OCI-M2 (cell line): ENCODE measurements around the gene MYBPH.

Experiments
- DNase-seq: peaks from one replicate; lab custom pipeline; 2025; ENCODE audit not compliant: unreplicated experiment; lab: John Stamatoyannopoulos, UW

Gene MYBPH

DNA sequence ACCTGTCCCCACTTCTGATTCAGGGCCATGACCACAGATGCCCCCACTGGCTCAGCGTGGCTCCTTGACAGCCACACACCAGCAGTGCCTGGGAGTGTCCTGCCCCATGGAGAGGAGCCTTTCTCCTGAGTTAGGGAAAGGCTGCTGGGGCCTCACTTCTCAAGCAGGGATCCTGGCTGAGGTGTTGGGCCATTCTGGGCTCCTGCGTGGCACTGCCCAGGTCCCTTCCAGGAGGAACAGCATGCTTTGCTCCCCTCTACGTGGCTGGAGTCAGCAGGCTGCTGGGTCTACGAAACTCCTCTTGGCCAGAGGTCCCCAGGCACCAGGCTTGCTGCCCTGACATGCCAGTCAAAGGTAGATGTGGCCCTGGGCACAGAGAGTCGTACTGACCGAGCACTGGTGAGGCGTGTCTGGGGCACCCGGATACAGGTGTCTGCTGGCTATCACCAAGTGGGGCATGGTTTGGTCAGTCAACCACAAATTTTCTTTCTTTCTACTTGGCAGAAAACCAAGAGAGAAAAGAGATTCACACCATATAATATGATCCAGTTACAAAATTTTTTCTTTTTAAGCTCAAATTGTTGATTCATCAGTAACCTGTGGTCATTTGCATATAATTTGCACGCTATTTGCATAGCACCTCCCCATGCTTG, 44.0 kb downstream of the MYBPH start:
- DNase-seq, result no peak

DNA sequence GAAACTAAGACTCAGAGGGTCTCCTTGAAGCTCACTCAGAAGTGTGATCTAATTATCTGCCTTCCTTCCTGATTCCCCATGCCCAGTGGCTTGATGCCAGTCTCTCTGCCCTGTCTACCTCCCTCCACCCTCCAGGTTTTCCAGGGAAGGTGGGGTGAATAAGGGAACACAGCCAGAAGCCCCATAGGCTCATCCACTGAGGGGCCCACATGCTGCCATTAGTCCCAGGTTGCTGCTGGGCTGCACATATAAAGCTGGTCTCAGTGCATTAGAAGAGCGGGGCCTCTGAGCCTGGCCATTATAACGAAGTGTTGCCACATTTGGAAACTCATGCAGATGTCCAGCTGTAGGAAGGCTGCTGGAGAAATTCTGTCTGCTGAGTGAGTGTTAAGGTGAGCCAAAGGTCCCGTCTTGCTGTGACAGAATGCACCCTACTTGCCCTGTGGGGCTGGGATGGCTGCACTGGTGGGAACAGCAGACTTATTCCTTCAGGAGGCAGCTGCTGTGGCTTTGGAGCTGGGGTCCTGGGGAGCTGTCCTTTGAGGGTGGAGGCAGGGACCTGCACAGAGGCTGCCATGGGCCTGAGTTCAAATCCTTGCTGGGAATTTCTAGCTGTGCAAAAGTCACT, 45.2 kb downstream of the MYBPH start:
- DNase-seq, result no peak

DNA sequence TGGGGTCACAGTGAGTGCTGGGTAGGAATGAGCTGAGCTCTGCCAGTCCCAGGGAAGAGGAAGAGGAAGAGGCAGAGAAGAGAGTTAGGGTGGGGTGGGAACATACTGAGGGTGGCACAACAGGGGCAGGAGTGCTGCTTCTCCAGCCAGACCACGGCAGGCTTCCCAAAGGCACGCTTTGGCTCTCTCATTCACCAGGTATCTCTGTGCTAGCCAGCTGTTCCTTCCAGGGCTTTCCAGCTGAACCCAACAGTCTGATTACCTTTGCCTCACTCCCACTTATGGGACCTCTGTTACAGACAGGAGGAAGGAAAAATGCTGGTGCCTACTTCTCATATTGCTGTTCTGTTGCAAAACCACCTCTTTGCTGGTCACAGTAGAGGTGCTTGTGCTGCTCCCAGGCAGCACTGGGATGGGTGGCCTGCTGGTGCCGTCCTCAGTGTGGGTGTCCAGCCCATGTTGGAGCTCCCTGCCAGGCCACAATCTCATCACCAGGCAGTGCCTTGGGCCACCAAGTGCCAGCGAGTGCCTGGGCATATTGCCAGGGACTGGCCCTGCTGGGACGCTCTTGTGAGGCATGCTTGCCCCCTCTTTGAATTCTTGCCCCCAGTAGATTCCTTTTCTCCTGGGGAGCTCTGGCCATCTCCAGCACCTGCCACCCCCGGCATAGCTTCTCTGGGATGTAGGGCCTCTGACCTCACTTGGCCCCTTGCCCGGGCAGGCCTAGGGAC, 46.0 kb downstream of the MYBPH start:
- no peak for DNase-seq

- no peak for DNase-seq
These were observed 46.7 kb downstream of the MYBPH start for GRCh38 chr1:203128716-203129500.

- DNase-seq, result no peak
These were observed 47.3 kb downstream of the MYBPH start for GRCh38 chr1:203128431-203128715.

DNA sequence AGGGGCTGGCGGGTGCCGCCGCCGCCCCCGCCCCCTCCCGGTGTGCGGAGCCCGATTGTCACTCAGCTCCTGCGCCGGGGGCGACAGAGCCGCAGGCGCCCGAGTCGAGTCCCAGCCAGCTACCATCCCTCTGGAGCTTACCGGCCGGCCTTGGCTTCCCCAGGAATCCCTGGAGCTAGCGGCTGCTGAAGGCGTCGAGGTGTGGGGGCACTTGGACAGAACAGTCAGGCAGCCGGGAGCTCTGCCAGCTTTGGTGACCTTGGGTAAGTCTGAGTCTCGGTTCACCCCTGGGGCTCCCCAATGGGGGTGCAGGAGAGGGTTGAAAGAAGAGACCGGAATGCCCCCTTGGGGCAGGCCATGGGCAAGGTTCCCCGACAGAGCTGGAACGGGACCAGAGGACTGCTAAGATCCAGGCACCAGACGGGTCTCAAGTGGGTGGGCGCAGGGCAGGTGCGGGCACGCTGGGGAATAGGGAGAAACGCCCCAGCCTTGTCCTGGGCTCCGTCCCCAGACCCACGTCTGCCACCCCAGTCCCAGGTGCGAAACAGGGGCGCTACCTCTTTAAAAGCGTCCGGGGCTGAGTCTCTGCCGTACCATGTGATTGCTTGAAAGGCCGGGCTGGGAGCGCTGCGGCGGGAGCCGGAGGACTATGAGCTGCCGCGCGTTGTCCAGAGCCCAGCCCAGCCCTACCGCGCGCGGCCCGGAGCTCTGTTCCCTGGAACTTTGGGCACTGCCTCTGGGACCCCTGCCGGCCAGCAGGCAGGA, 47.8 kb downstream of the MYBPH start, which contains the start of gene ADORA1:
Gene ADORA1 (plus strand): TSS at position 61 of the 765 bp plus-strand sequence. CDS start 1,116 bp downstream, outside the sequence.
- DNase-seq, result no peak

GRCh38 chr1:203126866-203127665, 48.6 kb downstream of the MYBPH start:
- no peak for DNase-seq

DNA sequence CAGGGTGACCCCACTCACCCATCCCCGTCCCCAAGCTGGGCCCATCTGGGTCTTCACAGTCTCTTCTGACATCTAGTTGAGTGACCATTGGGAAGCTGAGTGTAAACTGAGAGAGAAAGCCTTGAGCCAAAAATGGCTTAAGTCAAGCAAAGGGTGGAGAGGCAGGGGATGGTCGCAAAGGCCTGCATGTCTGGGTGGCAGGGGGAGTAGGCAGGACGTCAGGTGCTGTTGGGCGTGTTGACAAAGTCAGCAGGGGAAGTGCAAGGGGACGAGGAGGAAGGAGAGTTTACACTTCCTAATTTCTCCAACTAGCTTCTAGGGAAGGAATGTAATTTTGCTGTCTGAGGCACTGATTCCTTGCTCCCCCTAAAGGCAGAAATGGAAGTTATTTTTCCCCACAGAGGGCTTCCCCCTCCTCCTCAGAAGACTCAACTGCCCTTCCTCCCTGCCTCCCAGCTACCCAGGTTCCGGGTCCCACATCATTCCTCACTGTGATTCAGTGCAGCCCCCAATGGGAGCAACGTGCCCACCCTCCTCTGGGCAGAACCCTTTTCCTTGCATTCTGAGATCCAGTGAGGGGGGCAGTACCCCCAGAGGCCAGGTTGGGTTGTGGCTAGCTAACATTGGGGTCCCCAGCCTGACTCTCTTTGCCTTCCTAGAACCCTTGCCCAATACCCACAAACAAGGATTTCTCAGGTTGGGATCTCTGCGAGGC, 49.3 kb downstream of the MYBPH start:
- DNase-seq, result no peak

- no peak for DNase-seq
These were observed 50.9 kb downstream of the MYBPH start for GRCh38 chr1:203124546-203125317.

GRCh38 chr1:203124011-203124410, 51.6 kb downstream of the MYBPH start:
- DNase-seq, result no peak

DNA sequence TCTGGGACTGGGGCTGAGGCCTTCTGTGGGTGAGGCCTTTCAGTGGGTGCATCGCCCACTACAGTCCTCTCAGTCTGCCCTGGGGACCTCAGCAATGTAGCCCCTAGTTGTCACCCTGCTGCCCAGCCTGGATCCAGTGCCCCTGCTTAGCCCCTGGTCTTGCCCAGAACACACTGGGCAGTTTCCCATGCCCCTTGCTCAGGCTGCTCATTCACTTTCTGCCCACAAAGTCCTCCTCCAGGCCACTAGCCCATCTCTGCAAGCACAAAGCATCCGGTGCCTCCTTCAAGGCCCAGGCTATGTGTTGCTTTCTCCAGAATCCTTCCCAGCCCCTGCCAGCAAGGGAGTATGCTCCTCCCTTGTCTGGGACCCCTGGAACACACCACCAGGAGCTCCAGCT, 53.5 kb downstream of the MYBPH start:
- no peak for DNase-seq

GRCh38 chr1:203121186-203122015, 54.2 kb downstream of the MYBPH start:
- DNase-seq, result no peak

GRCh38 chr1:203120325-203121153, 55.1 kb downstream of the MYBPH start:
- DNase-seq, result no peak
